ENCODE data around the gene KIT. TPM values are rescaled to one million over a fixed set of nuclear protein-coding genes. Genes with fewer than 3 reads are reported as not detected.

KIT gene
- total and polyA plus RNA-seq, 4 donors, result 18.2 to 38.6 (median 24.6) TPM

- H3K27me3 ChIP-seq (ENCODE audit: control insufficient read depth, insufficient read depth, low read length), result no peaks in the 10 kb centered on the region
- H3K4me3 ChIP-seq (ENCODE audit: low read depth, low read length), result no peak overlapping the region
- H3K36me3 ChIP-seq (ENCODE audit: control insufficient read depth, insufficient read depth, low read length), result no peaks in the 10 kb centered on the region
- DNase-seq (ENCODE audit: low read depth in 4 of 6, low spot score in 6 of 6), result peak; percentile 28 to 85 (median 45)
- no peak overlapping the region for H3K27ac ChIP-seq (ENCODE audit: low read depth, low read length)
- H3K9me3 ChIP-seq (ENCODE audit: control insufficient read depth, insufficient read depth, low read length), result no peaks in the 10 kb centered on the region
- peaks cover 8% of the 10 kb centered on the region for H3K4me1 ChIP-seq (ENCODE audit: control insufficient read depth, insufficient read depth, low read length)
- 11% methylated on average over 3 of the region's 4 CpGs for WGBS (ENCODE audit: insufficient coverage)
Observed at GRCh38 chr4:54781756-54782155, 124.0 kb downstream of the KIT start.

GRCh38 chr4:54783402-54784110, 125.8 kb downstream of the KIT start:
- Histone ChIP-seq H3K4me3 (ENCODE audit: low read depth, low read length) (no peak overlapping the region), H3K4me1 (ENCODE audit: control insufficient read depth, insufficient read depth, low read length) (peaks cover 8% of the 10 kb centered on the region), H3K36me3 (ENCODE audit: control insufficient read depth, insufficient read depth, low read length) (no peaks in the 10 kb centered on the region), H3K27ac (ENCODE audit: low read depth, low read length) (peak overlapping the region; percentile 58), H3K9me3 (ENCODE audit: control insufficient read depth, insufficient read depth, low read length) (no peaks in the 10 kb centered on the region), H3K27me3 (ENCODE audit: control insufficient read depth, insufficient read depth, low read length) (no peaks in the 10 kb centered on the region)
- WGBS (ENCODE audit: insufficient coverage), result 61% methylated on average over 2 of the region's 7 CpGs
- DNase-seq (ENCODE audit: low read depth in 4 of 6, low spot score in 6 of 6), result no peak

GRCh38 chr4:54784161-54784671, 126.5 kb downstream of the KIT start:
- Histone ChIP-seq H3K27me3 (ENCODE audit: control insufficient read depth, insufficient read depth, low read length) (no peaks in the 10 kb centered on the region), H3K4me1 (ENCODE audit: control insufficient read depth, insufficient read depth, low read length) (peaks cover 8% of the 10 kb centered on the region), H3K4me3 (ENCODE audit: low read depth, low read length) (no peak overlapping the region), H3K27ac (ENCODE audit: low read depth, low read length) (peak overlapping the region; percentile 58), H3K9me3 (ENCODE audit: control insufficient read depth, insufficient read depth, low read length) (no peaks in the 10 kb centered on the region), H3K36me3 (ENCODE audit: control insufficient read depth, insufficient read depth, low read length) (no peaks in the 10 kb centered on the region)
- peak; percentile 33 to 92 (median 48) for DNase-seq (ENCODE audit: low read depth in 4 of 6, low spot score in 6 of 6)
- WGBS (ENCODE audit: insufficient coverage), result 40% methylated on average over 14 of the region's 14 CpGs

Data from spinal cord (tissue), 10 donors.